HG03139 (cell line): ENCODE data around the gene ASPG.

Experiments
- ATAC-seq: cut with Tn5 transposase; IDR thresholded peaks from one replicate; pipeline ENCODE4 v1.9.1; 2021; ENCODE audit not compliant: unreplicated experiment

ASPG gene

DNA sequence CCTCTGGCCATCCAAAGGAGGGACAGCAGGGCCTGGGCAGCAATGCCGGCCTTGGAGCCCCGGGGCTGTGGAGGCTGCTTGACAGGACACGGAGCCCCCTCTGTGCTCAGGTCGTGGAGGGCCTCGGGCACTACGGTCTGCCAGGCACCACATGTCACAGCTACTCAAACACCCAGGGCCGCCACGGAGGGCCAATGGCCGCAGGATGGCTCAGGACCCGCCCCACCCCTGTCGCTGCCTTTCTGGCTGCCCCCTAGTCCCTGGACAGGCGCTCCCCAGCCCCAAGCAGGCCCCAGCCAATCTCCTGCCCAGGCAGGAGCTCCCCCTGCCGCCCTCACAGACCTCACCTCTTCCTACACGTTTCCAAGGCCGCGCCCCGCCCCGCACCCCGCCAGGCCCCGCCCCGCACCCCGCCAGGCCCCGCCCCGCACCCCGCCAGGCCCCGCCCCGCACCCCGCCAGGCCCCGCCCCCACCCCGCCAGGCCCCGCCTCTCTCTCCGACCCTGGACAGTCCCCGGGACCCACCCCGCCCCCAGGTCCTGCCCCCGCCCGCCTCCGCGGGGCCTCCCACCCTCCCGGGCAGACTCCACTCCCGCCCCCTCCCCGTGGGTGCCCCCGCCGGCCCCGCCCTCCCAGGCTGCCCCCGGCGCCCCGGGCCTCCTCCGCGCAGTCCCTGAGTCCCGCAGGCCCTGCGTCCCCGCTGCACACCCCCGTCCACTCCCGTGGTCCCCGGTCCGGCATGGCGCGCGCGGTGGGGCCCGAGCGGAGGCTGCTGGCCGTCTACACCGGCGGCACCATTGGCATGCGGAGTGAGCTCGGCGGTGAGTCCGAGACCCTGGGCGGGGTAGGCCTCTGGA, at the start of gene ASPG:
ASPG (plus strand) TSS at position 669 of the 857 bp plus-strand sequence; CDS start at position 740, 71 bp downstream.
- ATAC-seq: no peak

GRCh38 chr14:104036212-104036611, 49.3 kb upstream of the ASPG start:
- no peak for ATAC-seq

DNA sequence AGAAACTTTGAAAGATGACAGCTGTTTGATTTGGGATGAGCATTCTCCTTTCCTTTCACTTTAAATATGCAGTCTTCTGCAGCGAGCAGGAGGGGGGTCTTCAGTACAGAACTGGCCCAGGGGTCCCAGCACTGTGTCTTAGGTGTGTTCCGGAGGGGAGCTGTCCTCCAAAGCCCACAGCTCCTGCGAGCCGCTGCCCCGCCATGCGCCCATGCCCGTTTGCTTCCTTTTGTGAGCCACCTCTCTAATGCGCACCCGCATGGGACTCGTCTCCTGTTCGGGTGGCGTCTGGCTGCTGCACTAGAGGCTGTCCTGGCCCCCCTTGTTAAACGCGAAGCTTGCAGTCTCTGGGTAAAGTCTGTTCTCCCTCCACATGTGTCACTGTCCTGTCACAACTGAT, 48.4 kb upstream of the ASPG start:
- ATAC-seq: no peak

DNA sequence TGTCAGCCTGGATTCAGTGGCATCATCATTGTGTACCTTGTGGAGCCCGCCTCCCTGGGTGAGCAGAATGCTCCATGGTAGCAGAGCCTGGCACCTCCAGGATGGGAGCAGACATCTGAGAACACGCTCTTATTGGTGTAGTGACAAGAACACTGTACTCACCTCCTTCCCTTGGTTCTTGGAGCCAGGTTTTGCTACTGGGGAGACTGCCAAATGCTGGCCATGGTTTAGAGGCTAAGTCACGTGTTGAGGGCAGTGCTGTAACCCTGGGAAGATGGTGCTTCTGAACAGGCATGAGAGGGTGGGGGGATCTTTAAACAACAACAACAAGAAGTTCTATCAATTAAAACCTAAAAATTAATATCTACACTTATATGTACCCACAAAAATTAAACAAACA, 47.6 kb upstream of the ASPG start:
- ATAC-seq: no peak

GRCh38 chr14:104039214-104039613, 46.3 kb upstream of the ASPG start:
- no peak for ATAC-seq

GRCh38 chr14:104040539-104040938, 45.0 kb upstream of the ASPG start:
- ATAC-seq: no peak

GRCh38 chr14:104041430-104042104, 43.9 kb upstream of the ASPG start:
- no peak for ATAC-seq

GRCh38 chr14:104044016-104044415, 41.5 kb upstream of the ASPG start:
- no peak for ATAC-seq

GRCh38 chr14:104047761-104048160, 37.7 kb upstream of the ASPG start:
- no peak for ATAC-seq

GRCh38 chr14:104048758-104049507, 36.6 kb upstream of the ASPG start:
- no peak for ATAC-seq

DNA sequence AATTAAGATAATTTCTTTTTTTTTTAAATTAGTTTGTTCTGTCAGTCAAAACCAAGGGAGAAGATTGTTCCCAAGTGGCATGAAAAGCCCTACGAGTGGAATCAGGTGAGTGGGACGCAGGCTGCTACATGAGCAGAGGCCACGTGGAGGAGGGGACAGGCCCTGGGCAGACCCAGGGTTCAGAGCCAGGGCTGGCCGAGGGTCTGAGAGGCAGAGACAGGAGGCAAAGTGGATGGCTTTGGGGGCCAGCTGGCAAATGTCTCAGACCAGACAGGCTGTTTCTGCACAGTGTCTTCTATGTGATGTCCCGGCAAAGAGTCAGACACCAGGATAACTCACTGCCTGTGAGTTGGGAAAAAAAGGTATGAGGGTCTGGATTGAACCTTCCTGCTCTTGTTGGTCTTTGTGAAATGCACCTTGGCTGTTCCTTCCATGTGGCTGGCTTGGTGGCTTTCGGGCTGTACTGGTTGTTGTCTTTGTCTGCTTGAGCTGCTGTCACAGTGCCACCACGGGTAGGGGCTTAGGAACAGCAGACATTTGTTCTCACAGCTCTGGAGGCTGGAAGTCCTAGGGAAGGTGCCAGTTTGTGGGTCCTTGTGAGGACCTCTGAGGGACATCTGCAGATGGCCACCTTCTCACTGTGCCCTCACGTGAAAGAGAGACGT, 35.8 kb upstream of the ASPG start:
- no peak for ATAC-seq

GRCh38 chr14:104051092-104051813, 34.2 kb upstream of the ASPG start:
- ATAC-seq: no peak

DNA sequence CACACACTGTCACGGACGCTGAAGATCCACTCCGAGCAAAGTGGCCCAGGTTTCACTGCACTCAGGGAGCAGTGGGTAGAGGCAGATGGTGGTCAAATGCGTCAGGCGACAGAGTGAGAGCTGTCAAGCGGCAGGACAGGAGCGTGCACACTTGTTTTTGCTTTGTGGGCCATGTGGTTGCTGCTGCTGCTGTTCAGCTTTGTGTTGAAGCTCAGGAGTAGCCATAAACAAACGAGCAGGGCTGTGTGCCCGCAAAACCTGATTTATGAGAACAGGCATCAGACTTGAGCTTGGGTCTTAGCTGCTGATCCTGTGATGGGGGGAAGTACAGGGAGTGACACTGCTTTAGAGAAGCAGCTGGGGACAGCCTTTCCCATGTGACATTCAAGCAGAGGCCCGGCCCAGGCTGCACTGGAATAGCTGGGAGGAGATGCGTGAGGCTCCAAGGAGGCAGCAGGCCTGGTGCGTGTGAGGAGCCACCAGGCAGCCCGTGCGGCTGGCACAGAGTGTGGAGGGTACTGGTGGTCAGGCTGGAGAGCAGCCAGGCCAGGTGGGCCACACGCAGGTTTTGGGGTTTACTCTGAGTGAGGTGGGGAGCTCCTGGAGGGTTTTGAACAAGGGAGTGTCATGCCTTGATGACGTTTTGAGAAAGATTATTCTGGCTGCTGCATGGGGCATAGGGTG, 31.1 kb upstream of the ASPG start:
- ATAC-seq: no peak

- ATAC-seq: no peak
Observed at GRCh38 chr14:104062281-104062680, 23.2 kb upstream of the ASPG start.

DNA sequence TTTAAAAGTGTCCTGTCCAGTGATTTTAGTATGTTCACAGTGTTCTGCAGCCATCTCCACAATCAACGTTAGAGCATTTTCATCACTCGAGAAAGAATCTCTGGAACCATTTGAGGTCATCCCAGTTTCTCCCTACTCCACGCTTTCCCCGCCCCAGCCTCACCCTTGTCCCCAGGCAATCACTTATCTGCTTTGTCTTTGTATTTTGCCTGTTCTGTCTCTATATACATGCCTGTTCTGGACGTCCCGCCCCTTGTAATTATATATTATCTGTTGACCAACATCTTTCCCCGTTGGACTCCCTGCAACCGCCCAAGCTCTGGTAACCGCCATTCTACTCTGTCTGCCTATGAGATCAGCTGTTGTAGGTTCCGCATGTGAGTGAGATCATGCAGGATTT, 21.5 kb upstream of the ASPG start:
- ATAC-seq: no peak

- ATAC-seq: no peak
Observed at GRCh38 chr14:104066279-104066678, 19.2 kb upstream of the ASPG start.

DNA sequence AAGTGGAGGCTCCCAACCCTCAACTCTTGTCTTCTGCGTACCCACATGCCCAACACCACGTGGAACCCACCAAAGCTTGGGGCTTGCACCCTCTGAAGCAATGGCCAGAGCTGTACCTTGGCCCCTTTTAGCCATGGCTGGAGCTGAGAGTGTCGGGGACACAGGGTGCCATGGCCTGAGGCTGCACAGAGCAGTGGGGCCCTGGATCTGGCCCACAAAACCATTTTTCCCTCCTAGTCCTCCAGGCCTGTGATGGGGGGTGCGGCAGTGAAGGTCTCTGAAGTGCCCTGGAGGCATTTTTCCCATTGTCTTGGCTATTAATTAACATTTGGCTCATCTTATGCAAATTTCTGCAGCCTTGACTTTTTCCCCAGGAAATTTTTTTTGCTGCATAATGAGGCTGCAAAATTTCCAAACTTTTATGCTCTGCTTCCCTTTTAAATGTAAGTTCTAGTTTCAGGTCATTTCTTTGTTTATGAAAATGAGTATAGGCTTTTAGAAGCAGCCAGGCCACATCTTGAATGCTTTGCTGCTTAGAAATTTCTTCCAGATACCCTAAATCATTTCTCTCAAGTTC, 18.7 kb upstream of the ASPG start:
- no peak for ATAC-seq

- no peak for ATAC-seq
Observed at GRCh38 chr14:104069541-104069940, 16.0 kb upstream of the ASPG start.

DNA sequence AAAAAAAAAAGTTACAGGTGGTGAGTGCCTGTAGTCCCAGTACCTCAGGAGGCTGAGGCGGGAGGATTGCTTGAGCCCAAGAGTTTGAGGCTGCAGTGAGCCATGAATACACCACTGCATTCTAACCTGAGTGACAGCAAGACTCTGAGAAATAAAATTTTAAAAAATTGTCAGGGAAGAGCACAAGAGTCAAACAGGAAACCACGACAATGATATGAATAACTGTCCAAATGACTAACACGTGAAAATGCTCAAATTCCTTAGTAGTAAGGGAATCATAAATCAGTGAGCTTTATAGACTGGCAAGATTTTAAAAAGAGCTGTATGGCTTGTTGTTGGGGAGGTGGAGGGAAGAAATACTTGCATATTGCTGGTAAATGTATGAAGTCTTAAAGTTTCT, 12.9 kb upstream of the ASPG start:
- ATAC-seq: no peak

DNA sequence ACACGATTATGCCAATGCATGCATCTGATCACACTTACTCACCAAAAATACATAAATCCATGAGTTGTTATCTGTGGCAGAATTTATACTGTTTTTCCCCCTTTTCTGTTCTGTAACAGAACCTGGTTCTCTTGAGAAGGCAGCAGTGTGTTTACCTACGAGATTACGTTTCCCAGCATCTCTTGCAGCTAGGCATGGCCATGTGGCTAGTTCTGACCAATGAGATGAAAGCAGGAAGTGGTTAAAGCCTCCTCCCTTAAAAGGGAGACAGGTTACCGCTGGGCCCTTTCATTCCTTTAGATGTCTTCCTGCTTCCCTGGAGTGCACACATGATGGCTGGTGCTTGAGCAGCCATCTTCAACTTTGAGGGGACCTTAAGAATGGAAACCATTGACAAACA, 11.7 kb upstream of the ASPG start:
- ATAC-seq: no peak
